GM21526 (cell line): ENCODE results near the gene WWC2.

Experiments used
- ATAC-seq: cut with Tn5 transposase; IDR thresholded peaks from one replicate; pipeline ENCODE4 v1.9.1; 2021; ENCODE audit warnings: moderate library complexity; ENCODE audit not compliant: unreplicated experiment, low FRiP score

The WWC2 gene

DNA sequence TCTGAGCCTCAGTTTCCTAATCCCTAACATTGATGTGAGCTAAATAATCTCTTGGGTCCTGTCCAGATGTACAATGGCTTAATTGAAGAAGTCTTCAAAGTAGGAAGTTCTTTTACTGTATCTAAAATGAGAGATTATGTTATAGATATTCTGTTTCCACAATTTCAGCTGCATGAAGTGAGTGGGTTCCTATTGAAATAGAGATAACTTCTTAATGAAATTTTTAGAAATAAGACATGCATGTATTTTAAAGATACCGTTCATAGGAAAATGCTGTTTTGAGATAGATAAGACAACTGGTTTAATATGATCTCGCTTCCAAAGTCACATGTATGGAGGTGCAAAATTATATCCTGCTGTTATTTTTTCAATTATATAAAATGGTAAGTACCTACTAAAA is 149.1 kb downstream of the WWC2 start:
- ATAC-seq: no peak

DNA sequence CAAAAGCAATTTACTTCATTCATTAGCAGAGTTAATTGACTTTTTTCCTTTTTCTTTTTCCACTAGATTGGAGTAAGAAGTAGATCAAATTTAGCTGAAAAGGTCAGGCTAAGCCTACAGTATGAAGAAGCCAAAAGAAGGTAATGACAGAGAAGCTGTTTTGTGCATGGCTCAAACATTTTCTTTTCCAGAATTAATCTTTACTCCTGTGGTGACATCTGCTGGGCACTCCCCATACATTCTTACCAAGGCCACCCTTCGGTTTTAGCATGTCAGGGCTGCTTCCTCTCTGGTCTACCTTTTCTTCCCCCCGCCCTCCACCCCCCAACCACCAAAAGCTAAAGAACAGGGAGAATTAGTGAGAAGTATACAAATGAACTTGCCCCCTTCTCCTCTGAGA is 150.8 kb downstream of the WWC2 start:
- no peak for ATAC-seq

DNA sequence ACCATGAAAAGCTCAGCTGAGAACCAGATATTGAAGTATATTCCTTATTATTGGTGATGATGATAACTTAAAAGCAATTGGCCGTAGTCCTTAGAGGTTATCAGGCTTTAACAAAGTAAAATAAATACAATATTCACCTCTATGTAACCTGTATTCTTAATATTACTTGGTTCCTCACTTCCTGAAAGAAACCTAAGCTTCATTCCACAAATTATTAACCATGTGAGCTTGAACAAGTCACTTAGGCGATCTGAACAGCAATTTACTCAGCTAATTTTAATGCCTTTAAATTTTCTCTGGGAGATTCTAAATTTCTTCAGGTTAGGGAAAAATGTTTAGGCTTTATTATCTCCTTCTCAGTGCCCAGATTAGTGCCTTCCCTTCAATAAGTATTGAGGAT is 151.8 kb downstream of the WWC2 start:
- ATAC-seq: no peak

DNA sequence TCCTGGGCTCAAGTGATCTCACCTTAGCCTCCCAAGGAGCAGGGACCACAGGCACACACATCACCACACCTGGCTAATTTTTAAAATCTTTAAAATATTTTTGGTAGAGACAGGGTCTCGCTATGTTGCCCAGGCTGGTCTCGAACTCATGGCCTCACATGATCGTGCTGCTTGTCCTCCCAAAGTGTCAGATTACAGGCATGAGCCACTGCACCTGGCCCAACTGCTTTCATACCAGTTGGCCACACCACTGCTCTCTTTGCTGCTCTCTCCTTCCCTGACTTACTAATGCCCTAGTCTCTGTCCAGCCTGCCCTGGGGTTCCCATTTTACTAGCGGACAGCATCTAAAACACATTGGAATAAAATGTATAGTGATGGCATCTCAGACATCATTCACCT is 153.9 kb downstream of the WWC2 start:
- no peak for ATAC-seq

DNA sequence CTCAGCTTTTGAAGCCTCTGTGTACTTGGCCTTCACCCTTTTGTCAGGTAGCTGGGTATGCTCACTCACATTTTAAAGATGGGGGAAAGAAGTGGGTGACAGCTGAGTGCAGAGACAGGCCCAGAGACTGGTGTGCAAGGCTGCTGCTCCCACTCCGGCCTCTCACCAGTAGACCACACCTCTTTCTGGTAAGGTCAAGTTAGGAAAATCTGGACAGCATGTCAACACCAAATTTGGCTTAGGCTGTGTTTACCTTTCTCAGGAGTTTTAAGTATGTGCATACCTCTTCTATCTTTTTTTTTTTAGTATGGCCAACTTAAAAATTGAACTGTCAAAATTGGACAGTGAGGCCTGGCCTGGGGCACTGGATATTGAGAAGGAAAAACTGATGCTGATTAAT is 154.4 kb downstream of the WWC2 start:
- no peak for ATAC-seq

DNA sequence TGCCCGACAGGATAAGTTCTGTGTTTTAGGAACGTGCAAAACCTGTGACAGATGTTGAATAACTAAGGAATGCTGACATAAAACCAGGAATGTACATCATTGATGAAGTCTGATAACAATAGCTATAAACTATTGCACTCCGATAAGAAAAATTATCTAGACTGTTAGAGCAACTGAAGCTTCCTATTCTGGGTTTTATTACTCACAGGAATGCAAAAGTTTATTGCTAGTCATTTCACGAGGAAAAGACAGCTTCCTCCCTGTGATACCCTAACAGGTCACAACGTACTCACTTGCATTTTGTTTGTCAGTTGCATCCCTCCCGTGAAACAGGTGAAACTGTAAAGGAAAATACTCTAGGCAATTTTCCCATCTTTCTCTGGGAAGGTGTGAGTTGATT is 155.1 kb downstream of the WWC2 start:
- ATAC-seq: no peak

DNA sequence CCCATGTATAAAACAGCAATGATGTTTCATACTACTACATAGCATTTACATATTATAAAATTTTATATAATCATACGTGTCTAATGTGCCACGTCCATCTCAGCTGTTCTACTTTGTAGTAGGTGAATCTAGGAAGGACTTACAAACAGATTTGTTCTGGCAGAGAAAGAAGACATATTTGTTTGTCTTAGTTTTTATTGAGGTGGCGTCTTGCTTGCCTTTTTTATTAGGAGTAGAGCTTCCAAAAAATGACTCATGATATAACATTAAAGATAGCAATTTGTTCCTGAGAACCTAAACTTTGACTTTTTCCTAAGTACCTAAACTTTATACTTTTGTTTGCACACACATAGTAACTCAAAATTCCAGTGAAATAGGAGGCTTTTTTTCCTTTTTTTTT is 156.4 kb downstream of the WWC2 start:
- ATAC-seq: no peak

DNA sequence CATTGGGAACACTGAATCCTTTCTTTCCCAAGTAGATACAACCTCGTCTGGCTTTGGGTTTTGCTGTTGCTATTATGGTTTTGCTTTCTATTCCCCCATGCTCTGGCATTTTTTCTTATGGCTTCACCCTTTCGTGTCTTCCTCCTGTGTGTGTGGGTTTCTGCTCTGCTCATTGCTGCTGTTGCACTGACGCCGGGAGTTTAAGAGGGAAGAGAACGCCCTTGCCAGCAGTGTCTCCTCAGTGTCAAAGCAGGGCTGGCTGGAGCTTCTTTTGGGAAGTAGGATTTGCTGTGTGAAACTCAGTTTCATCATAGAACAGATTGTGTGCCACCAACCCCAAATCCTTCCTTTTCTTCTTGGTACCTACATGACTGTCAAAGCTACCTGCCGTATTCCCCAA is 157.3 kb downstream of the WWC2 start:
- ATAC-seq: no peak

DNA sequence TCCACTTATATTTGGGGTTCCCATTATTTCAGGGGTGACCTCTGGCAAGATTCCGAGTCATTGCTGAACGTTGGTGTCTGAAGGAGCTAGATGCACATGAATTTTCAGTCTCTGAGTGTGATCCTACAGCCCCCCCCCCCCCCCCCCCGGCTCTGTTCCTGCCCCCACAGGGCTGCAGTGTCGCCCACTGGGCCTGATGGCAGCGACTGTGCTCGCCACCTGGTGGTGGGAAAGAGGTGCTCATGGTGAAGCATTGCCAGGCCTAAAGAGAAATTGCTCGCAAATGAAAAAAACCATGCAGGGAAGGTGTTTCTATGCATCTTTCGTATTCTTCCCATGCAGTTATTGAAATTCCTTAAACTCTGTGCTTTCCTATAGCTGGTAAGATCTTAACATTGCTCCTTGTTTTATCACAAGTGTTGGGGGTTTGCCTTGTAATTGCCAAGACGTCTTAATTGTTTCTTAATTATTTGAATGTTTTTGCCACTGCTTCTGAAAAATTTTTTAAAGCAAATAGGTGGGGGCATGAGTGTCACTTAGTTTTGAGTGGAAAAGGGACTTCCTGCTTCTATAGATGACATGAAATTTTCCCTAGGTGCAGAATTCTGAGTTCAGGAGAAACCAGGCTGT is 157.8 kb downstream of the WWC2 start:
- peak; percentile 82 for ATAC-seq

DNA sequence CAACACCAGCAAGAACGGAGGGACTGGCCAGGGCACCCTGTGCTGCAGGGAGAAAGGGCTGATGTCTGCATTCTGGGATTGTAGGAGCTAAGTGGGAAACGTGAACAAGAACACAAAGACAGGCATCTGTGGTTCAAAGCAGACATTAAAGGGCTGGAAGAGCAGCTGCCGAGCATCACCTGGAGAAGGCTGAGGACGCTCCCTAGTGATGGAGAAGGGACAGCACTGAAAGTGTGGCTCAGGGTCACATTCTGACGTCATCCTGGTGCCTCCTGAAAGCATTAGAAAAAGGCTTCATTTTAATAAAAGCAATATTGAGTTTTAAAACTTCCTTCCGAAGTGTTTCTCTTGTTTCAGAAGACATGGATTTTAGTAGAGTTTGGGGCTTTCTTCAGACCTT is 158.8 kb downstream of the WWC2 start:
- ATAC-seq: no peak

DNA sequence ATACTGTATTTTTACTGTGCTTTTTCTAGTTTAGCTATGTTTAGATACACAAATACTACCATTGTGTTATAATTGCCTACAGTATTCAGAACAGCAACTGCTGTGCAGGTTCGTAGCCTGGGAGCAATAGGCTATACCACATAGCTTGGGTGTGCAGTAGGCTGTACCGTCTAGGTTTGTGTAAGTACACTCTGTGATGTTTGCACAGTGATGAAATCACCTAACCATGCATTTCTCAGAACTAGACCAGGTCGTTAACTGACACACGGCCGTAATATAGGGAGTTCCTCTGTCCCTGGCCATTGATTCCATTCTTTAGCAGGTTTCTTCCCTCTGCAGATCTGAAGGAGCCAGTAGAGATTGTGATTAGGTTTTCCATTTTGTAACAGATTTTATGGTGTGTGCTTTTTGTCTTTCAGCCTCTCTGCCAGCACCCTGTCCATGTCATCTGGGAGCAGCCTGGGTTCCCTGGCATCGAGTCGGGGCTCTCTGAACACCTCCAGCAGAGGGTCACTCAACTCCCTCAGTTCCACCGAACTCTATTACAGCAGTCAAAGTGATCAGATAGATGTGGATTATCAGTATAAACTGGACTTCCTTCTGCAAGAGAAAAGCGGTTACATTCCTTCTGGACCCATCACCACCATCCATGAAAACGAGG is 161.6 kb downstream of the WWC2 start:
- no peak for ATAC-seq

DNA sequence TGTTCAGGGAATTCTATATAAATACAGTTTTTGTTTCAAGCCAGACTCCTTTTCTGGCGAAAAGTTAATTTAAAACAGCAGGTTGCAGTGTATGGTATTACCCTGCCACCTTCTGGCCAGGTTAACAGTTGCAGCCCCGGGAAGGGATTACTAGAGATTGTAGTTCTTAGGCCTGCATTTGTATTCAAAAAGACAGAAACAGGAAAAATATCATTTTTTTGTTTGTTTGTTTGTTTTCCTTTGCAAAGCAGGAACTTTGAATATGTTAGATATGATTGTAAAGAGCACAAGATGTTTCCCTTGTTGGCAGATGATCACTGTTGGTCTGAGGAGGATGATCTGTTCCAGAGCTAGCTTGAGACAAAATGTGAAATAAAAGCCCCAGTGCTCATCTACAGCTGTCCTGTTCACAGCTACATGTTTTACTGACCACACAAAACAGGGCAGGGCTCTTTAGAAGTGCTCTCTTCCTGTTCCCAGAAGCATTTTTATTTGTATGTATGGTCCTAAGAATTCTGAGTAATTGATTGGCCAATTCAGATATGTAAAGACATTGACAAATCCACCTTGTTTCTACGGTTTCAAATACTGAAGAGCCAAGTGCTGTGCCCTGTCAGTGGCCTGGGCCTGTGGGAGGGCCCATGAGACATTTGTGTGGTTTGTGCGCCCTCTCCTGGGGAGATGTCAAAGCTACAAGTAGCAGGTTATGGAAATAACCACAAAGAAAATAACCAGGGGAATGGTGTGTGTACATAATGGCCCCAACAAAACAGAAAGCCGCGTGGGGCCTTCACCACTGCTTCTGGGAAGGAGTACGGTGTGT is 163.1 kb downstream of the WWC2 start:
- ATAC-seq: peak; percentile 90

DNA sequence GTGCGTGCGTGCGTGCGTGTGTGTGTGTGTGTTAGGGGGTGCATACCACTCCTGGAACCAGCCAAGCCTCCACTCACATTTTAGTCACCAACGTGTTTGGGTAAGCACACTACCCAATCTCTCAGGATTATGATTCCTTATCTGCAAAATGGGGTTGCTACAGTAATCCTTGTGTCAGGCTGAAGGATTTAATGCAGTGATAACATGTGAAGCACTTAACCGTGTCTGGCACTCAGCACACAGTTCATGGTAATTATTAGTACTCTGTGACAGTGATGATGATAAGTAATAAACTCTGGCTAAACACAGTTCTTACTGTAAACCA is 163.7 kb downstream of the WWC2 start:
- no peak for ATAC-seq

DNA sequence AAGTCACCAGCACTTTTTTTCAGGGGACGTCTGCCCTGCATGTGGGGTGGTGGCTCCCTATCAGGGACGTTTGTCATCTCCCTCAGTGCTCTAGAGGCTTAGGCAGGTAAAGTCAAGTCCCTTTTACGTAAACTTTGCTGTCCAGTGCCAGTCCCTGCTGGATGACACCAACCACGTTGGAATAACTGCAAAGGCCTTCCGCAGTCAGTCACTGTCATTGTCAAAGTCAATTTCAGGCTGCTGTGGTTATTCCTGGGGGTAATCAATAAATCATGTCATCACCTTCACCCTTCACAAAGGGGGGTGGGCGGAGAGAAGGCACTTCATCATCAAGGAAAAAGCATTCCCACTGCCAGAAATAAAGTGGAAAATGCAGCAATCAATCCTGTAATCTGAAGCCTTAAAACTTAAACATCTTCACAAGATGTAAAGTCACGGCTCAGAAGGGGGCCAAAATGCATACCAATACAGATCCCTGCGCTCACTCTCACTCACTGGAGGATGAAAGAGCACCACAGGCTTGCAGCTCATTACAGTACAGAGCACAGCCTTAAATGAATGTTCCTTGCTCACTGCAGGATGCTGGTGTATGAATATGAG is 164.8 kb downstream of the WWC2 start:
- no peak for ATAC-seq

DNA sequence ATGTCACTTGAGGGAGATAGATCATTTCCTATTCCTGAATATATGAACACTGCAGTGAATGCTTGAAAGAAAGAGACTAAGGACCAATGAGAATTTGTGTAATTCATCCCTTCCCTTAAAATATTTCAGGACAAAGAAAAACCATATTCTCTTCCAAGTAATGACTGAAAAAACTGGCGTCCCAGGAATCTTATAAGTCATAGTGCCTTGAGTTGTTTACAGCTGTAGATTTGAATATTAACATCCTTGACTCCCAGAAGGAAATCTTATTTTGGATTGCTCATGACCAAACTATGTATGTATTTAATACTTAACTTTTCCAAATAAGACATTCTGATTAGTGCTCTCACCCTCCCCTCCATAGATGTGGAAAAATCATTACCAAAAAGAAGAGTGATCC is 165.6 kb downstream of the WWC2 start:
- no peak for ATAC-seq

DNA sequence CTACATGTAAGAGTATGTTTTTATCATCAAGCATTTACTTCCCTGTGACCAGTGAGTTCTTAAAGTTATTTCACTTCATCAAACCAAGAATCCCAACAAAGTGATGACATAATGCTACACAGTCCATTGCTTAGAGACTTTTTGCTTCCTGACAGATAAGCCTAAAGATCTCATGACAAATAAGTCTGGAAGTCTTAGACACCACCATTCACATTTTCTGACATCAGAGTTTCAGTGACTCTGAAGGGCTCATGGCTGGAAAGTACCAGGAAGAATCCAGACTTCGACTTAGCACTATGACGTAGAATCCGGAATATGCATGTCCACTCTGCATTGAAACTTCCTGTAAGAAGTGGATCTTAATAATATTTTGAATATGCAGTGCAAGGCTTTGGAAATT is 167.3 kb downstream of the WWC2 start:
- ATAC-seq: no peak

DNA sequence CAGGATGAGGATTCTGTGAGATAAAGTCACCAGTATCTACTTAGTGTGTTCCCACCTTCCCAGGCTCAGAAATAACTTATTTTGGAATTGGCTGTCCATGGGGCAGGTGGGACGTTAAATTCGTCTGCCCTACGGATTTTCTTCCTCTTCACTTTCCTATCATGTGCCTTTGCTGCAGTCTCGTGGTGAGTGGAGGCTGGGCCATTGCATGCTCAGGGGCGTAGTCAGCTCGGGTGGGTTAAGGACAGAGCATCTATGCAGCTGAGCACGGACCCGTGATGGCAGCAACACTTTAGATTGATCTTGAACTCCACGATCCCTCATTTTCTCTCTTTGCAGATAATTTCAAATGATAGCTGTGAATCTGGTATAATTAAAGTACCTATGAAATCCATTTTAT is 169.5 kb downstream of the WWC2 start:
- no peak for ATAC-seq

DNA sequence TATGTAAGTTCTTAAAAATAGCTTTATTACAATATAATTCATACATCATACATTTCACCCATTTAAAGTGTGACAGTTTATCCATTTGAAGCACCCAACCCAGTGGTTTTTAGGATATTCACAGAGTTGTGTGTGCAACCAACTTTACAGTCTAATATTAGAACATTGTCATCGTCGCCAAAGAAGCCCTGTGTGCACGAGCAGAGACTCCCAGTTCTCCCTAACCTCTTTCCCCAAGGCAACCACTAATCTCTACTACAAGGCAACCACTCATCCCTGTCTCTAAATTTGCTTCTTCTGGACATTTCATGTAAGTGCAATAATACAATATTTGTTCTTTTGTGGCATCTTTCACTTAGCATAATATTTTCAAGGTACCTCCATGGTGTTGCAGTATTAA is 173.3 kb downstream of the WWC2 start:
- ATAC-seq: no peak

DNA sequence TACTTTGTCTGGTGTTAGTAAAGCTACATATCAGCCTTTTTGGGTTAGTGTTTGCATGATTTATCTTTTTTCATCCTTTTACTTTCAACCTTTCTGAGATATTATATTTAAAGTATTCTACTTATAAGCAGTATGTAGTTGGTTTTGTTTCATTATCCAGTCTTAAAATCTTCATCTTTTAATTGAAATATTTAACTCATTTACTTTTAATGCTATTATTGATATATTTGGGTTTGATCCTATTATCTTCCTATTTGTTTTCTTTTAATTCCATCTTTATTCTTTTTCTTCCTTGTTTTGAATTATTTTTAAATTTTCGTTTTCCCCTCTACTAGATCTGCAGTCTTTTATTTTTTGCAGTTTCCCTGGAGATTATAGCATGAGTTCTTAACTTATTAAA is 177.0 kb downstream of the WWC2 start:
- no peak for ATAC-seq

DNA sequence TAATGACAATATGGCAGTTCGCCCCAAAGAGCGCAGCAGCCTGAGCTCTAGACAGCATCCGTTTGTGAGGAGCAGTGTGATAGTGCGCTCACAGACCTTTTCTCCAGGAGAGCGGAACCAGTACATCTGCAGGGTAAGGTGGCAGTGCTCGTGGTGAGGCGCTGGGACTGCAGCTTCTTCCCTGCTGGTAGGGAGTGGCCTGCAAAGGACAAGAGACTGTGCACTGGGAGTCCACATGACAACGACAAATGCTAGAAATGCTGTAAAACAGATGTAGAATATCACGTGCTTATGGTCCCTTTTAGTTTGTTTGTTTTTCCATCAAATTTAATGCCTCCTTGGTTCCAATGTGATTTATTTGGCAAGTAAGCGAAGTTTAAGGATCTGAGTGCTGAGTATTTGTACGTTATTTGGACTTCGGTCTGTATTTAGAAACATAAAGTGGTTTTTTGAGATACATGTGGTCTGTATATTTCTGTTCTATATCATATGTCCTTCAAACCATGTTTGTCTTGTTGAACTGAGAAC is 185.3 kb downstream of the WWC2 start:
- no peak for ATAC-seq

DNA sequence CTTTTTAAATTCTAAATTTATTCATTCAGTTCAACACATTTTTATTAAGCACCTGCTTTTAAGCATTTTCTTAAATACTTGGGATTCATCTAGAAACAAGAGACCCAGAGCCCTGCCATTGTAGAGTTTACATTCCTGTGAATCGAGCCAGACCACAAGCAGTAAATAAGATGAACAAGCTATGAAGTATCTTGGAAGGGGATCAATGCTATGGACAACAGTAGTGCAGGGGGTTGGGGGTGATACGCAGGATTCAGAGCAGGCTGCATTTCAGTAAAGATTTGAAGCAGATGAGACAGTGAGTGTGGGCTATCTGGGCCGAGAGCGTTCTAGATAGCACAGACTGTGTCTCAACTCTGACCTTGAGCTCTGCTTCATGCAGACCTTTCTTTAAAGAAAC is 185.9 kb downstream of the WWC2 start:
- ATAC-seq: no peak
